Liver (tissue), 9 donors: ENCODE data around the gene GMEB2. TPM values are rescaled to one million over a fixed set of nuclear protein-coding genes. Genes with fewer than 3 reads are reported as not detected.
A peak's percentile ranks its signal among the peaks of the same experiment; 100 is the strongest.

ENCODE experiments used
- DNase-seq: peaks from one replicate; pipeline ENCODE4 v3.0.0-alpha.2; 2017; ENCODE audit warnings: low spot score
- H3K27ac ChIP-seq, 2 donors: one replicate each; pipeline ENCODE4 v1.7.0; 2013; ENCODE audit warnings: inconsistent platforms in 2 of 2, low read length in 2 of 2, control low read depth in 1 of 2, low read depth in 1 of 2, mild to moderate bottlenecking in 1 of 2
- H3K27me3 ChIP-seq, 4 donors: one replicate each; pipeline versions ENCODE4 v1.6.1 to v1.7.0; 2013; ENCODE audit warnings: low read length in 3 of 4, inconsistent platforms in 1 of 4, mild to moderate bottlenecking in 1 of 4, moderate library complexity in 1 of 4; ENCODE audit not compliant: control insufficient read depth in 4 of 4, insufficient read depth in 4 of 4
- H3K36me3 ChIP-seq, 4 donors: one replicate each; pipeline versions ENCODE4 v1.6.1 to v1.7.0; 2013; ENCODE audit warnings: low read length in 3 of 4, mild to moderate bottlenecking in 3 of 4, low read depth in 1 of 4, moderate library complexity in 1 of 4; ENCODE audit not compliant: control insufficient read depth in 4 of 4, insufficient read depth in 3 of 4
- H3K4me1 ChIP-seq, 4 donors: one replicate each; pipeline versions ENCODE4 v1.6.1 to v1.7.0; 2013; ENCODE audit warnings: low read length in 3 of 4, mild to moderate bottlenecking in 3 of 4, moderate library complexity in 1 of 4; ENCODE audit not compliant: control insufficient read depth in 4 of 4, insufficient read depth in 4 of 4
- H3K4me3 ChIP-seq, 3 donors: one replicate each; pipeline versions ENCODE4 v1.6.1 to v1.7.0; 2013; ENCODE audit warnings: low read length in 3 of 3, control low read depth in 1 of 3, low read depth in 1 of 3, mild to moderate bottlenecking in 1 of 3
- H3K9ac ChIP-seq, 2 donors: one replicate each; pipeline ENCODE4 v1.7.0; 2013; ENCODE audit warnings: low read length in 2 of 2, mild to moderate bottlenecking in 2 of 2, moderate library complexity in 2 of 2, control low read depth in 1 of 2, low read depth in 1 of 2
- H3K9me3 ChIP-seq, 4 donors: one replicate each; pipeline versions ENCODE4 v1.6.1 to v1.7.0; 2013; ENCODE audit warnings: low read length in 3 of 4; ENCODE audit not compliant: control insufficient read depth in 4 of 4
- EGR1 ChIP-seq, 2 donors: IDR thresholded peaks; 2 replicates each; pipeline ENCODE4 v1.6.1; 2016 to 2018; ENCODE audit warnings: antibody characterized with exemption in 2 of 2, low read depth in 2 of 2
- FOXA1 ChIP-seq: IDR thresholded peaks from 2 replicates; pipeline ENCODE4 v1.6.1; 2016; ENCODE audit warnings: antibody characterized with exemption
- FOXA2 ChIP-seq: IDR thresholded peaks from 2 replicates; pipeline ENCODE4 v1.6.1; 2016; ENCODE audit warnings: antibody characterized with exemption
- GABPA ChIP-seq, 2 donors: IDR thresholded peaks in 1 of 2; conservative IDR thresholded peaks in 1 of 2; 2 replicates each; pipeline ENCODE4 v1.6.1; 2016; ENCODE audit warnings: antibody characterized with exemption in 2 of 2, mild to moderate bottlenecking in 1 of 2, moderate library complexity in 1 of 2
- REST ChIP-seq: IDR thresholded peaks from 2 replicates; pipeline ENCODE4 v1.6.1; 2016; ENCODE audit warnings: antibody characterized with exemption, mild to moderate bottlenecking
- RXRA ChIP-seq, 2 donors: IDR thresholded peaks; 2 replicates each; pipeline ENCODE4 v1.6.1; 2017 to 2018; ENCODE audit warnings: antibody characterized with exemption in 2 of 2, mild to moderate bottlenecking in 1 of 2
- SP1 ChIP-seq: IDR thresholded peaks from 2 replicates; pipeline ENCODE4 v1.6.1; 2018; ENCODE audit warnings: antibody characterized with exemption, mild to moderate bottlenecking
- WGBS: extraction: QIAGEN DNeasy Blood & Tissue Kit; methylation state at CpG from one replicate; pipeline ENCODE4 v1.1.7; 2013; 5-methylcytosine and 5-hydroxymethylcytosine counted together
- polyA plus RNA-seq, 2 donors: library from polyadenylated mRNA; stranded (reverse) in 1 of 2; unstranded in 1 of 2; fragments of 200-250 nt in 1 of 2; fragments of >200 nt in 1 of 2; fragmentation: Nextera tagmentation in 1 of 2; extraction: Ambion mirVana in 1 of 2; gene quantifications; one replicate each; pipeline versions ENCODE4 v1.2.1 to v1.2.3, GENCODE V29; 2013 to 2015
- total RNA-seq, 2 donors: library from RNA; depleted of rRNA; stranded (reverse); fragments of >200 nt; gene quantifications; one replicate each; pipeline ENCODE4 v1.2.3, GENCODE V29; 2014
- donor health status: healthy.
- donor health status: healthy.
- donor health status: healthy.
- donor health status: healthy.
- donor health status: healthy.

The GMEB2 gene
- total and polyA plus RNA-seq, 4 donors: 1.3 to 8.6 (median 5.3) TPM

- no peak for TF ChIP-seq FOXA1
- Histone ChIP-seq H3K27ac (no peak overlapping the region), H3K4me3 (no peak overlapping the region), H3K9me3 (peaks cover 0 to 1% (median 0%) of the 10 kb centered on the region in 4 donors), H3K9ac (no peak overlapping the region), H3K27me3 (peaks cover 0 to 2% (median 0%) of the 10 kb centered on the region in 4 donors), H3K36me3 (peaks cover 0 to under 1% (median 0%) of the 10 kb centered on the region in 4 donors), H3K4me1 (peaks cover 0 to 2% (median 0%) of the 10 kb centered on the region in 4 donors)
- WGBS: 75% methylated on average over 38 of the region's 38 CpGs
- no peak for DNase-seq
These were observed 72.3 kb downstream of the GMEB2 start for GRCh38 chr20:63554361-63555278.

DNA sequence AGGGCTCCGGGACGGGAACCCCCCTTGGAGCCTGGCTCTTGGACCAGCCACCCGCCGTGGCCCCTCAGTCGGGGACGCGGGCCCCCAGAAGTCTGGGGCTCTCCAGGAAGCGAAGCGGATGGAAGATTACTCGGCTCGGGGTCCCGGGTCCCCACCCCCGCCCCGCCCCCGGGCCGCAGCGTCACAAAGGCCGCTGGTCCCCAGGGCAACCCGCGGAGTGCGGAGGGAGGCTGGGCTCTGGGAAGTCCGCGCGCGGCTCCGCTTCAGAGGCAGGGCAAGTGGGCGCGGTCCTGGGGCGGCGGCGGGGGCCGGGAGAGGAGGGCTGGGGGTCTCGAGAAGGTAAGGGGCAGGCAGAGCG lies 73.0 kb downstream of the GMEB2 start, which contains the start of gene FNDC11:
TSS of gene FNDC11 (plus strand) at position 227 of the 358 bp plus-strand sequence. CDS start 1,505 bp downstream, outside the sequence.
- TF ChIP-seq GABPA (IDR thresholded peaks at IDR 0.05 in 1 of 2, conservative IDR thresholded peaks at IDR 0.05 in 1 of 2) (no peak), REST (no peak), FOXA2 (no peak), RXRA (IDR thresholded peaks at IDR 0.05) (no peak), EGR1 (IDR thresholded peaks at IDR 0.05; ENCODE audit: low read depth in 2 of 2) (no peak)
- no peaks in the 10 kb centered on the region for H3K36me3 ChIP-seq
- no peak for DNase-seq
- H3K9ac ChIP-seq: no peak within 1 kb of the TSS
- peak within 1 kb of the TSS in 1 of 3 donors; percentile 47 for H3K4me3 ChIP-seq
- H3K27me3 ChIP-seq: peaks cover 0 to 2% (median 0%) of the 10 kb centered on the region in 4 donors
- H3K9me3 ChIP-seq: peaks cover 0 to 1% (median 0%) of the 10 kb centered on the region in 4 donors
- H3K27ac ChIP-seq: no peak within 1 kb of the TSS
- 6% methylated on average over 34 of the region's 34 CpGs for WGBS
- H3K4me1 ChIP-seq: peaks cover 0 to 2% (median 0%) of the 10 kb centered on the region in 4 donors

DNA sequence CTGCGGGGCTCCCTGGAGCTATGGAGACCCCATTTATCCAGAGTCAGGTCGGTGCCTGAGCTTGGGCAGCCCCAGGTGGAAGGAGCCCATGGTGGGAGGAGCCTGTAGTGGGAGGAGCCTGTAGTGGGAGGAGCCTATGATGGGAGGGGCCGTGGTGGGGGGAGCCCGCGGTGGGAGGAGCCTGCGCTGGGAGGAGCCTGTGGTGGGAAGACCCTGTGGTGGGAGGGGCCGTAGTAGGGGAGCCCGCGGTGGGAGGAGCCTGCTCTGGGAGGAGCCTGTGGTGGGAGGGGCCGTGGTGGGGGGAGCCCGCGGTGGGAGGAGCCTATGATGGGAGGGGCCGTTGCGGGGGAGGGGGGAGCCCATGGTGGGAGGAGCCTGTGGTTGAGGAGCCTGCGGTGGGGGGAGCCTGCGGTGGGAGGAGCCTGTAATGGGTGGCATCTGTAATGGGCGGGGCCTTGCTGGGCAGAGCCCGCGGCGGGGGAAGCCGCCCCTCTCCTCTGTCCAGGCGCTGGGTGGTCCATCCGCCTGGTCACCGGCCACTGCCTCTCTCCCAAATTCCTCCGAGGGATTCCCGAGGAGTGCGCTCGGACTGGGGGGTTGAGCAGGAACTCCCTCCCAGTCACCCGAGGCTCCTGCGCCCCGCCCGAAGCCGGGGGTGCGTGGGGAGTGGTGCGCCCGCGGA lies 73.5 kb downstream of the GMEB2 start:
- DNase-seq: peak; percentile 58
- 6% methylated on average over 37 of the region's 37 CpGs for WGBS
- Histone ChIP-seq H3K27me3 (peaks cover 0 to 2% (median 0%) of the 10 kb centered on the region in 4 donors), H3K4me3 (peak overlapping the region in 1 of 3 donors; percentile 47), H3K9me3 (peaks cover 0 to 1% (median 0%) of the 10 kb centered on the region in 4 donors), H3K36me3 (no peaks in the 10 kb centered on the region), H3K27ac (no peak overlapping the region), H3K9ac (no peak overlapping the region), H3K4me1 (peaks cover 0 to 2% (median 0%) of the 10 kb centered on the region in 4 donors)
- peak; percentile 20 for TF ChIP-seq SP1
- no peak for TF ChIP-seq FOXA2
